Measurements from ENCODE around the gene DPAGT1. TPM values are rescaled to one million over a fixed set of nuclear protein-coding genes. Genes with fewer than 3 reads are reported as not detected.
A peak's percentile ranks its signal among the peaks of the same experiment; 100 is the strongest.

The DPAGT1 gene
- total and polyA plus RNA-seq, 2 of the 8 experiments (the other 6 are each of a cell fraction or from before 2014, with no cell fraction given) = 59.8 to 236 TPM

DNA sequence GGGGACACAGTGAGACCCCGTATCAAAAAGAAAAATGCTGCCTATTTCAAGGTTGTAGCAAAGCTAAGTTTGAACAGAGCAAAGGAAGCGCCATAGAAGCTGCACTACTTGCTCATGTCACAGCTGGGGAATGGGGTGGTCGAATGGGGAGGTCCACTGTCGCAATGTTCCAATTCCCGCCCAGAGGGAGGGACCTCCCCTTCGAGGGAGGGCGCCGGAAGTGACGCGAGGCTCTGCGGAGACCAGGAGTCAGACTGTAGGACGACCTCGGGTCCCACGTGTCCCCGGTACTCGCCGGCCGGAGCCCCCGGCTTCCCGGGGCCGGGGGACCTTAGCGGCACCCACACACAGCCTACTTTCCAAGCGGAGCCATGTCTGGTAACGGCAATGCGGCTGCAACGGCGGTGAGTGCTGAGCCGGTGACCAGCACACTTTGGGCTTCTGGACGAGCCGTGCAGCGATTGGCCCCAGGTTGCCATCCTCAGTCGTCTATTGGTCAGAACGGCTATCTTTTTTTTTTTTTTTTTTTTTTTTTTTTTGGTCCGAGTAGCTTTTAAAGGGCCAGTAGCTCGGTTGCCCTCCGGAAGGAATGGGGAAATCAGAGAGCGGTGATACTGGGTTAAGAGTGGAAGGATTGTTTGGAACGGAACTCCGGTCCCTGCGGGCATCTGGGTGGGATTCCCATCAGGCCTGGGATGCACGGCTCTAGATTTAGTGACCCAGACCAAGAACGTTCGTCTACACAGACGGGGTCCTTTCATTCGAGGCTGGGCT lies 16.8 kb downstream of the DPAGT1 start, which contains the start of gene HMBS:
Gene HMBS, plus strand, starts transcription at position 219 of the 774 bp plus-strand sequence. Its CDS starts 153 bp downstream, at position 372.
- Histone ChIP-seq H2BK20ac (ENCODE audit: low read length) (no peak within 1 kb of the TSS), H3K14ac (ENCODE audit: insufficient read length) (no peak within 1 kb of the TSS), H2BK12ac (ENCODE audit: low read depth, low read length) (peak within 1 kb of the TSS; percentile 2; the same call in 1 of the 2 replicates), H4K8ac (ENCODE audit: extremely low read depth, insufficient read depth, low read length) (peak within 1 kb of the TSS; percentile 88), H3K4me2 (ENCODE audit: insufficient read depth in 1 of 2, low read depth in 2 of 2, low read length in 2 of 2) (peak within 1 kb of the TSS; percentile 89 to 90), H3K27ac (ENCODE audit: low read depth, low read length) (peak within 1 kb of the TSS; percentile 98), H2AK5ac (ENCODE audit: low read depth, low read length) (peak within 1 kb of the TSS; percentile 66; the same call in 1 of the 2 replicates), H3K36me3 (ENCODE audit: control insufficient read depth in 2 of 4, insufficient read depth in 4 of 4, low read length in 3 of 4) (peaks cover 2 to 24% (median 10%) of the 10 kb centered on the region in 4 experiments; a peak in 7 of 8 replicates), H3K79me2 (ENCODE audit: control insufficient read depth in 1 of 2, insufficient read depth in 2 of 2, low read length in 2 of 2) (peaks cover 3 to 18% of the 10 kb centered on the region in 2 experiments; a peak in 3 of 4 replicates), H4K5ac (ENCODE audit: insufficient read length, low read depth, low read length) (peak within 1 kb of the TSS; percentile 90), H3K18ac (ENCODE audit: extremely low read depth, low read length) (peak within 1 kb of the TSS; percentile 92; the same call in 1 of the 2 replicates), H2BK120ac (replicated peaks; ENCODE audit: low read depth, low read length) (no peak within 1 kb of the TSS), H2AFZ (ENCODE audit: low read length) (peak within 1 kb of the TSS; percentile 27; the same call in 1 of the 2 replicates), H3K27me3 (replicated peaks in 1 of 4; ENCODE audit: control insufficient read depth in 3 of 4, extremely low read depth in 1 of 4, insufficient read depth in 3 of 4, low read length in 3 of 4) (no peaks in the 10 kb centered on the region), H3K4ac (replicated peaks; ENCODE audit: insufficient read length, low read depth, low read length) (peak within 1 kb of the TSS; percentile 94), H4K91ac (replicated peaks; ENCODE audit: insufficient read length, low read length) (peak within 1 kb of the TSS; percentile 80), H3K23me2 (ENCODE audit: low read depth, low read length) (peaks cover 7% of the 10 kb centered on the region; the same call in 1 of the 2 replicates), H2BK15ac (ENCODE audit: low read length) (peak within 1 kb of the TSS; percentile 72; the same call in 1 of the 2 replicates), H3K4me3 (ENCODE audit: extremely low read depth in 1 of 4, insufficient read depth in 2 of 4, low read depth in 3 of 4, low read length in 4 of 4) (peak within 1 kb of the TSS; percentile 78 to 97 (median 86)), H3K4me1 (replicated peaks in 1 of 4; ENCODE audit: control insufficient read depth in 3 of 4, insufficient read depth in 4 of 4, low read length in 3 of 4) (peaks cover 0 to 5% (median 2%) of the 10 kb centered on the region in 4 experiments; a peak in 2 of 7 replicates), H3K9me3 (ENCODE audit: insufficient read depth in 2 of 2, low read depth in 1 of 2, low read length in 1 of 2) (no peaks in the 10 kb centered on the region), H3K56ac (replicated peaks; ENCODE audit: insufficient read length, low read depth, low read length) (peak within 1 kb of the TSS; percentile 80), H3K9ac (replicated peaks in 1 of 4; ENCODE audit: extremely low read depth in 1 of 4, low read depth in 3 of 4, low read length in 3 of 4) (peak within 1 kb of the TSS; percentile 76 to 92 (median 86)), H3K79me1 (ENCODE audit: low read depth, low read length) (peaks cover 9% of the 10 kb centered on the region), H4K20me1 (replicated peaks in 1 of 2; ENCODE audit: control insufficient read depth in 1 of 2, insufficient read depth in 2 of 2, low read length in 2 of 2) (peaks cover 0 to 1% of the 10 kb centered on the region in 2 experiments), H3K23ac (ENCODE audit: insufficient read length) (no peak within 1 kb of the TSS), H2BK5ac (ENCODE audit: low read depth, low read length) (peak within 1 kb of the TSS; percentile 82)
- ChIA-PET POLR2A (ENCODE audit: partially characterized antibody) (interaction anchor here (0.6 to 9.2 kb wide), 31 partner anchors 11 to 253 kb away, joined by 3 to 141 read pairs (median 4); partner anchors contain the start of genes ABCG4, C2CD2L, HINFP and HYOU1), CTCF (ENCODE audit: partially characterized antibody) (interaction anchor here (0.8 to 2.4 kb wide), 8 partner anchors 15 to 114 kb away, joined by 3 to 7 read pairs (median 4); partner anchors contain the start of genes HINFP and HYOU1)
- FAIRE-seq (no peak), DNase-seq (ENCODE audit: low read depth in 1 of 2, low spot score in 2 of 2) (peak; percentile 75 to 97)
- WGBS, 2 experiments (ENCODE audit: extremely low coverage in 1 of 2, insufficient coverage in 1 of 2, insufficient read length in 1 of 2, insufficient replicate concordance in 2 of 2, low coverage in 1 of 2, low lambda C conversion rate in 2 of 2, missing lambda C conversion rate in 1 of 2) = 2% methylated on average over 39 of the region's 45 CpGs; no CpG with 5 or more reads in 1 of the 2 experiments
- TF ChIP-seq HDAC2 (IDR thresholded peaks at IDR 0.05; ENCODE audit: borderline replicate concordance in 1 of 2, low read depth in 2 of 2, low read length in 2 of 2) (0 out of 4 replicates have a peak, but pooled peaks of 1 of the 2 experiments have one; percentile 34), GABPA (IDR thresholded peaks at IDR 0.05; ENCODE audit: borderline replicate concordance, insufficient read depth, low read length) (0 out of 2 replicates have a peak, but pooled peaks have one; percentile 50), BACH1 (IDR thresholded peaks at IDR 0.05; ENCODE audit: low read length) (no peak), KDM4A (IDR thresholded peaks at IDR 0.05; ENCODE audit: low read depth, low read length, severe bottlenecking) (peak; percentile 74), ASH2L (IDR thresholded peaks at IDR 0.05; ENCODE audit: low read length) (peak; percentile 80), TCF12 (IDR thresholded peaks at IDR 0.05; ENCODE audit: low read depth, low read length) (no peak), SIN3A (conservative IDR thresholded peaks at IDR 0.05 in 1 of 2, IDR thresholded peaks at IDR 0.05 in 1 of 2; ENCODE audit: low read depth in 1 of 2, low read length in 2 of 2) (peak in 1 of 2 experiments; percentile 78; a peak in 3 of 4 replicates), CREB1 (IDR thresholded peaks at IDR 0.05) (peak; percentile 88)
- TF ChIP-seq, protein P1, sequence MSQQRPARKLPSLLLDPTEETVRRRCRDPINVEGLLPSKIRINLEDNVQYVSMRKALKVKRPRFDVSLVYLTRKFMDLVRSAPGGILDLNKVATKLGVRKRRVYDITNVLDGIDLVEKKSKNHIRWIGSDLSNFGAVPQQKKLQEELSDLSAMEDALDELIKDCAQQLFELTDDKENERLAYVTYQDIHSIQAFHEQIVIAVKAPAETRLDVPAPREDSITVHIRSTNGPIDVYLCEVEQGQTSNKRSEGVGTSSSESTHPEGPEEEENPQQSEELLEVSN (IDR thresholded peaks at IDR 0.05) = peak; percentile 92
